K562 (cell line): ENCODE measurements around the gene WAS. TPM values are rescaled to one million over a fixed set of nuclear protein-coding genes. Genes with fewer than 3 reads are reported as not detected.

Experiments
- FOXA3 ChIP-seq, 2 experiments: fragments of 450-650 bp in 1 of 2; sonication (generic) in 1 of 2; formaldehyde crosslinking; IDR thresholded peaks in 1 of 2; conservative IDR thresholded peaks in 1 of 2; 2 replicates each; pipeline versions ENCODE4 v1.4.0 to v1.8.0; 2020 to 2022; ENCODE audit warnings: mild to moderate bottlenecking in 2 of 2, missing genetic modification reagents in 1 of 2
- HEY1 ChIP-seq: fragments of 250-450 bp; sonication (Bioruptor Pico); IDR thresholded peaks from 2 replicates; pipeline ENCODE4 v1.5.0; 2020; ENCODE audit warnings: mild to moderate bottlenecking, moderate library complexity, borderline replicate concordance
- NFE2L1 ChIP-seq: fragments of 450-650 bp; IDR thresholded peaks from 2 replicates; pipeline ENCODE4 v1.6.1; 2016; ENCODE audit warnings: missing genetic modification characterization, low read depth, mild to moderate bottlenecking, missing compliant biosample characterization, moderate library complexity, borderline replicate concordance
- NONO ChIP-seq, 2 experiments: fragments of 200-400 bp in 1 of 2; fragments of 450-650 bp in 1 of 2; formaldehyde crosslinking in 1 of 2; IDR thresholded peaks; 2 replicates each; pipeline ENCODE4 v1.6.1; 2017; ENCODE audit warnings: low read depth in 2 of 2, mild to moderate bottlenecking in 2 of 2, moderate library complexity in 2 of 2, low read length in 1 of 2
- NR2C2 ChIP-seq, 2 experiments: fragments of 200-800 bp in 1 of 2; sonication (Bioruptor generic) in 1 of 2; sonication (generic) in 1 of 2; formaldehyde crosslinking in 1 of 2; IDR thresholded peaks; 2 replicates each; pipeline versions ENCODE4 v1.6.1 to v1.8.0; 2016 to 2022; ENCODE audit warnings: mild to moderate bottlenecking in 1 of 2, missing compliant biosample characterization in 1 of 2, missing genetic modification characterization in 1 of 2, missing genetic modification reagents in 1 of 2
- PBX2 ChIP-seq, 2 experiments: IDR thresholded peaks in 1 of 2; conservative IDR thresholded peaks in 1 of 2; 2 replicates each; pipeline ENCODE4 v1.6.1; 2016; ENCODE audit warnings: low read depth in 2 of 2, mild to moderate bottlenecking in 1 of 2, missing compliant biosample characterization in 1 of 2, missing genetic modification characterization in 1 of 2, moderate library complexity in 1 of 2
- RBM34 ChIP-seq: fragments of 200-400 bp; formaldehyde crosslinking; IDR thresholded peaks from 2 replicates; pipeline ENCODE4 v1.6.1; 2018; ENCODE audit warnings: low read length, borderline replicate concordance; ENCODE audit not compliant: insufficient read depth
- SLC30A9 ChIP-seq: fragments of 250-450 bp; sonication (Bioruptor Pico); IDR thresholded peaks from 2 replicates; pipeline ENCODE4 v1.8.0; 2022; ENCODE audit warnings: mild to moderate bottlenecking, moderate library complexity
- TAF1 ChIP-seq: IDR thresholded peaks from 2 replicates; pipeline ENCODE4 v1.6.1; 2011; ENCODE audit warnings: mild to moderate bottlenecking, low read length, moderate library complexity; ENCODE audit not compliant: insufficient read depth, control insufficient read depth, severe bottlenecking; ENCODE audit errors: extremely low read depth
- UBTF ChIP-seq, 2 experiments: IDR thresholded peaks; 2 replicates each; pipeline ENCODE4 v1.6.1; 2012; ENCODE audit warnings: improper control_type of control experiment in 2 of 2, low read depth in 2 of 2, low read length in 2 of 2, borderline replicate concordance in 1 of 2
- ZBTB43 ChIP-seq: sonication (generic); formaldehyde crosslinking; IDR thresholded peaks from 2 replicates; pipeline ENCODE4 v1.8.0; 2023; ENCODE audit warnings: mild to moderate bottlenecking, missing genetic modification reagents
- ZKSCAN8 ChIP-seq: fragments of 200-800 bp; sonication (Bioruptor generic); IDR thresholded peaks from 2 replicates; pipeline ENCODE4 v1.6.1; 2016; ENCODE audit warnings: missing genetic modification characterization, missing compliant biosample characterization
- ZNF274 ChIP-seq: IDR thresholded peaks from 2 replicates; pipeline ENCODE4 v1.6.1; 2011; ENCODE audit warnings: low read depth, mild to moderate bottlenecking, low read length, moderate library complexity, borderline replicate concordance
- ZNF639 ChIP-seq, 2 experiments: fragments of 200-800 bp in 1 of 2; sonication (Bioruptor generic) in 1 of 2; sonication (generic) in 1 of 2; formaldehyde crosslinking in 1 of 2; IDR thresholded peaks in 1 of 2; conservative IDR thresholded peaks in 1 of 2; 2 replicates each; pipeline versions ENCODE4 v1.5.0 to v1.6.1; 2016 to 2020; ENCODE audit warnings: missing compliant biosample characterization in 1 of 2, missing genetic modification characterization in 1 of 2, missing genetic modification reagents in 1 of 2
- polyA plus RNA-seq, 8 experiments: library from polyadenylated mRNA; depleted of rRNA in 4 of 8; stranded (reverse) in 5 of 8; unstranded in 3 of 8; fragments of >200 nt; fragmentation: Nextera tagmentation in 2 of 8; fragmentation: Illumina TruSeq in 1 of 8; extraction: Ambion mirVana in 2 of 8; extraction: Trizol in 1 of 8; gene quantifications; 2 replicates each; pipeline versions ENCODE4 v1.2.1 to v1.2.3, GENCODE V29; 2011 to 2014; ENCODE audit warnings: inconsistent platforms in 1 of 8, missing spikeins in 1 of 8
- total RNA-seq, 7 experiments: library from RNA; depleted of rRNA in 6 of 7; stranded (reverse); fragments of >200 nt in 6 of 7; fragmentation: Illumina TruSeq in 2 of 7; extraction: Trizol in 2 of 7; gene quantifications; 2 replicates each; pipeline versions ENCODE4 v1.2.1 to v1.2.3, GENCODE V29; 2011 to 2021; ENCODE audit warnings: low replicate concordance in 1 of 7
- TF ChIP-seq, protein P1 (sequence below): fragments of 450-650 bp; formaldehyde crosslinking; IDR thresholded peaks from 2 replicates; pipeline ENCODE4 v1.4.0; 2020; ENCODE audit warnings: mild to moderate bottlenecking, moderate library complexity

WAS gene
- total and polyA plus RNA-seq, 9 of the 15 experiments (the other 6 are each of a cell fraction or from before 2014, with no cell fraction given): 0.11 to 16.1 (median 3.8) TPM

DNA sequence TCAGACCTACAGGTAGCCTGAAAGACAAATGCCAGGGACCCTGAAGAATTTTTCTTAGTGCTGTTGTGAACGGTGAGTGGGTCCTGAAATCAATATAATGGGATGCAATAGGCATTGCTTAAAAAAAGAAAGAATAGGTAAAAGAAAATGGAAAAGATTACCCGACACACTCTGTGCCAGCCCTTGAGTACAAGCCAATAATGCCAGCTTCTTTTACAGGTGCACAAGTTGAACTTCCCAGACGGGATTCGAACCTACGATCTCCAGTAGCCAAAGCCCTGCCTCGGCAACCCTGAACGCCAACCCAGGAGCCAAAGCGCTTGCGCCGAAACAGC is 53.2 kb downstream of the WAS start (continued):
- no peak for TF ChIP-seq HEY1
- no peak for TF ChIP-seq RBM34
- no peak for TF ChIP-seq TAF1
- TF ChIP-seq, protein P1, sequence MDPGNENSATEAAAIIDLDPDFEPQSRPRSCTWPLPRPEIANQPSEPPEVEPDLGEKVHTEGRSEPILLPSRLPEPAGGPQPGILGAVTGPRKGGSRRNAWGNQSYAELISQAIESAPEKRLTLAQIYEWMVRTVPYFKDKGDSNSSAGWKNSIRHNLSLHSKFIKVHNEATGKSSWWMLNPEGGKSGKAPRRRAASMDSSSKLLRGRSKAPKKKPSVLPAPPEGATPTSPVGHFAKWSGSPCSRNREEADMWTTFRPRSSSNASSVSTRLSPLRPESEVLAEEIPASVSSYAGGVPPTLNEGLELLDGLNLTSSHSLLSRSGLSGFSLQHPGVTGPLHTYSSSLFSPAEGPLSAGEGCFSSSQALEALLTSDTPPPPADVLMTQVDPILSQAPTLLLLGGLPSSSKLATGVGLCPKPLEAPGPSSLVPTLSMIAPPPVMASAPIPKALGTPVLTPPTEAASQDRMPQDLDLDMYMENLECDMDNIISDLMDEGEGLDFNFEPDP (CRISPR knock-in tag): no peak
- no peak for TF ChIP-seq ZBTB43 (CRISPR knock-in tag)
- no peak for TF ChIP-seq ZNF639 (CRISPR knock-in tag; conservative IDR thresholded peaks at IDR 0.05 in 1 of 2, IDR thresholded peaks at IDR 0.05 in 1 of 2)
- no peak for TF ChIP-seq FOXA3 (CRISPR knock-in tag; conservative IDR thresholded peaks at IDR 0.05 in 1 of 2, IDR thresholded peaks at IDR 0.05 in 1 of 2)
- no peak for TF ChIP-seq NONO (IDR thresholded peaks at IDR 0.05; ENCODE audit: low read depth in 2 of 2, low read length in 1 of 2)
- TF ChIP-seq NFE2L1 (tag): no peak
- TF ChIP-seq ZKSCAN8 (CRISPR knock-in tag): no peak
- no peak for TF ChIP-seq ZNF274
- no peak for TF ChIP-seq SLC30A9 (CRISPR knock-in tag)
- TF ChIP-seq UBTF (IDR thresholded peaks at IDR 0.05; ENCODE audit: borderline replicate concordance in 1 of 2, low read depth in 2 of 2, low read length in 2 of 2): no peak
- no peak for TF ChIP-seq NR2C2 (CRISPR knock-in tag; IDR thresholded peaks at IDR 0.05)
- 0 out of 2 replicates have a peak, but pooled peaks have one; percentile 78 for TF ChIP-seq NR2C2 (tag; IDR thresholded peaks at IDR 0.05)
- TF ChIP-seq PBX2 (CRISPR knock-in tag; IDR thresholded peaks at IDR 0.05; ENCODE audit: low read depth): no peak
- no peak for TF ChIP-seq PBX2 (tag; conservative IDR thresholded peaks at IDR 0.05; ENCODE audit: low read depth)
